RWPE1 (cell line): ENCODE data around the gene ST8SIA4.
"Not testable (repeated sequence)": the region's sequence is repeated elsewhere in the genome, so short reads cannot be mapped to it uniquely, and the experiment has no call there.

Source experiments
- CTCF ChIA-PET: fragments of 350-600 bp; sonication (Branson Sonifier 250); formaldehyde crosslinking; extraction: SDS; loops from one replicate; lab custom pipeline; 2021; lab: Yijun Ruan, JAX
- POLR2A ChIA-PET: fragments of 400-600 bp; formaldehyde crosslinking; extraction: SDS; loops from one replicate; lab custom pipeline; 2020; ENCODE audit warnings: antibody characterized with exemption; ENCODE audit not compliant: low non-redundant PET; lab: Yijun Ruan, JAX
- DNase-seq: peaks from one replicate; pipeline ENCODE4 v3.0.0; 2012; ENCODE audit warnings: low spot score
- H3K27ac ChIP-seq: fragments of 450-650 bp; 2 replicates; pipeline ENCODE4 v1.5.1; 2017
- TF ChIP-seq, protein P1 (sequence below): fragments of 450-650 bp; conservative IDR thresholded peaks from 2 replicates; pipeline ENCODE4 v1.5.1; 2017; ENCODE audit warnings: low read depth, mild to moderate bottlenecking

Gene ST8SIA4

DNA sequence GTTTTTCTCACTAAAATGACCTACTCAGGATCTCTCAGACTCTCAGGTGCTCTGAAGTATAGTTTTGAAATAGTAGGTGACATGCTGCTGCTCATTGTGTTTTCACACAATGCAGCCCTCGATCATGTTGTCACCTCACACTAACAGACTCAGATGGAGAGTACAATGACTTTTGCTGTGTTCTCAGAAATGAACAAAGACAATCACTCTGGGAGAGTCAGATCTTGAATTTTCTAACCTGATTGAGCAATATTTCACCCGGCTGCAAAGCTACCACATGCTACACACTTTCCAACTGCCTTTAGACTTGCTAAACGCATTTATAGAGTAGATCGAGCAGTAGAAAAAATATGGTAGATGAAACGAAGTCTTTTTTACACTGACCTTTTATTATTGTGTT, 113.4 kb downstream of the ST8SIA4 start:
- ChIA-PET POLR2A (no interaction called here), CTCF (interaction anchor here (0.5 to 1.0 kb wide), 2 partner anchors 12 to 422 kb away, joined by 3 read pairs; no protein-coding TSS in a partner anchor)
- no peak for DNase-seq
- H3K27ac ChIP-seq: no peak overlapping the region
- TF ChIP-seq, protein P1, sequence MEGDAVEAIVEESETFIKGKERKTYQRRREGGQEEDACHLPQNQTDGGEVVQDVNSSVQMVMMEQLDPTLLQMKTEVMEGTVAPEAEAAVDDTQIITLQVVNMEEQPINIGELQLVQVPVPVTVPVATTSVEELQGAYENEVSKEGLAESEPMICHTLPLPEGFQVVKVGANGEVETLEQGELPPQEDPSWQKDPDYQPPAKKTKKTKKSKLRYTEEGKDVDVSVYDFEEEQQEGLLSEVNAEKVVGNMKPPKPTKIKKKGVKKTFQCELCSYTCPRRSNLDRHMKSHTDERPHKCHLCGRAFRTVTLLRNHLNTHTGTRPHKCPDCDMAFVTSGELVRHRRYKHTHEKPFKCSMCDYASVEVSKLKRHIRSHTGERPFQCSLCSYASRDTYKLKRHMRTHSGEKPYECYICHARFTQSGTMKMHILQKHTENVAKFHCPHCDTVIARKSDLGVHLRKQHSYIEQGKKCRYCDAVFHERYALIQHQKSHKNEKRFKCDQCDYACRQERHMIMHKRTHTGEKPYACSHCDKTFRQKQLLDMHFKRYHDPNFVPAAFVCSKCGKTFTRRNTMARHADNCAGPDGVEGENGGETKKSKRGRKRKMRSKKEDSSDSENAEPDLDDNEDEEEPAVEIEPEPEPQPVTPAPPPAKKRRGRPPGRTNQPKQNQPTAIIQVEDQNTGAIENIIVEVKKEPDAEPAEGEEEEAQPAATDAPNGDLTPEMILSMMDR: no peak

DNA sequence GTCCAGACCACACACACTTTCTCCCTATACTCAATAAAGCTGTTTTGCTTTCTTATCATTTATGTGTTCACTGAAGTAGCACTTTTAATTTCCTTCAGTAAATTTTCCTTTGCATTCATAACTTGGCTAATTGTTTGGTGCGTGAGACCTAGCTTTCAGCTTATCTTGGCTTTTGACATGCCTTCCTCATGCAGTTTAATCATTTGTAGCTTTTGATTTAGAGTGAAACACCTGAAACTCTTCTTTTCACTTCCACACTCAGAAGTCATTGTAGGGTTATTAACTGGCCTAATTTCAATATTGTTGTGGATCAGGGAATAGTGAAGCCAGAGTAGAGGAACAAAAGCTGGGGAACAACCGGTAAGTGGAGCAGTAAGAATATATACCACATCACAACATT, 114.7 kb downstream of the ST8SIA4 start:
- ChIA-PET POLR2A (no interaction called here), CTCF (interaction anchor here (0.7 kb wide), 1 partner anchor 310 kb away, joined by 3 read pairs; no protein-coding TSS in a partner anchor)
- no peak overlapping the region for H3K27ac ChIP-seq
- TF ChIP-seq, protein P1: no peak
- DNase-seq: no peak

DNA sequence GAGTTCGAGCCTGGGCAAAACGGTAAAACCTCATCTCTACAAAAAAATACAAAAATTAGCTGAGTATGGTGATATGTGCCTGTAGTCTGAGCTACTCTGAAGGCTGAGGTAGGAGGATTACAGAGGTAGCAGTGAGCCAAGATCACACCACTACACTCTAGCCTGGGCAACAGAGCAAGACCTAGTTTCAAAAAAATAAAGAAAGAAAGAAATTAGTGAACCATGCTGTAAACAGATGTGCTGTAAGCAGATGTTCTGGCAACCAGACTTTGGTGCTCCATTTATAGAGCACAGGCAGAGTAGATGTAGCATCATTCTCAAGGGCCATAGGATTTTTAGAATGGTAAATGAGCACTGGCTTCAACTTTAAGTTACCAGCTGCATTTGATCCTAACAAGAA, 115.4 kb downstream of the ST8SIA4 start:
- CTCF ChIA-PET: no interaction called here
- POLR2A ChIA-PET: no interaction called here
- no peak for DNase-seq
- TF ChIP-seq, protein P1: no peak
- no peak overlapping the region for H3K27ac ChIP-seq

DNA sequence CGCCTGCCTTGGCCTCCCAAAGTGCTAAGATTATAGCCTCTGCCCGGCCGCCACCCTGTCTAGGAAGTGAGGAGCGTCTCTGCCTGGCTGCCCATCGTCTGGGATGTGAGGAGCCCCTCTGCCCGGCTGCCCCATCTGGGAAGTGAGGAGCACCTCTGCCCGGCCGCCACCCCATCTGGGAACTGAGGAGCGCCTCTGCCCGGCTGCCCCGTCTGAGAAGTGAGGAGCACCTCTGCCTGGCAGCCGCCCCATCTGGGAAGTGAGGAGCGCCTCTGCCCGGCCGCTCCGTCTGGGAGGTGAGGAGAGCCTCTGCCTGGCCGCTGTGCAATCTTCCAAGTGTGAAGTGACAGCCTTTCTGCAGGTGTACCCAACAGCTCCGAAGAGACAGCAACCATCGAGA, 117.5 kb downstream of the ST8SIA4 start:
- H3K27ac ChIP-seq, DNase-seq, POLR2A ChIA-PET: not testable (repeated sequence)
- CTCF ChIA-PET: interaction anchor here (0.6 kb wide), 1 partner anchor 131 kb away, joined by 3 read pairs; no protein-coding TSS in a partner anchor

DNA sequence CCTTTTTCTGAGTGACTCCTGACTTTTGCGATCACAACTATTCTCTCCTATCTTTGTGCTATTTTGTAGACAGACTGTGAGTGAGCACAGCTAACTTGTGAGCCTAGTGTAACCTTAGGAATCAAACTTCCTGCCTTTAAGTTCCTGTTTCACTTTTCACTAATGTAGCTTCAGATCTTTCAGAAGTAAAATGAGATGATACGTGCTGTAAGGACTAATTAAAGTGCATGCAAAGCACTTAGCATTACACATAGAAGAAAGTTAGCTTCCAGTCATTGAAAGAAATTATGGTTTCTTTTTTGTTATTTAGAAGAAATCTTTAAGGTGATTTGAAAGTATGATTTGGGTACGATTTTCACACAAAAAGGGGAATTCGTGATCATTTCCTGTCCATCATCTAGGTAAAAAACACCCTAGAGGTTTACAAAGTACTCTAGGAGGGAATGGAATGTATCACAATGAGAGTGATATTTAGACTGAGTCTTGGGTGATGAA, 122.7 kb downstream of the ST8SIA4 start:
- no peak overlapping the region for H3K27ac ChIP-seq
- ChIA-PET POLR2A (no interaction called here), CTCF (no interaction called here)
- TF ChIP-seq, protein P1: no peak
- no peak for DNase-seq

DNA sequence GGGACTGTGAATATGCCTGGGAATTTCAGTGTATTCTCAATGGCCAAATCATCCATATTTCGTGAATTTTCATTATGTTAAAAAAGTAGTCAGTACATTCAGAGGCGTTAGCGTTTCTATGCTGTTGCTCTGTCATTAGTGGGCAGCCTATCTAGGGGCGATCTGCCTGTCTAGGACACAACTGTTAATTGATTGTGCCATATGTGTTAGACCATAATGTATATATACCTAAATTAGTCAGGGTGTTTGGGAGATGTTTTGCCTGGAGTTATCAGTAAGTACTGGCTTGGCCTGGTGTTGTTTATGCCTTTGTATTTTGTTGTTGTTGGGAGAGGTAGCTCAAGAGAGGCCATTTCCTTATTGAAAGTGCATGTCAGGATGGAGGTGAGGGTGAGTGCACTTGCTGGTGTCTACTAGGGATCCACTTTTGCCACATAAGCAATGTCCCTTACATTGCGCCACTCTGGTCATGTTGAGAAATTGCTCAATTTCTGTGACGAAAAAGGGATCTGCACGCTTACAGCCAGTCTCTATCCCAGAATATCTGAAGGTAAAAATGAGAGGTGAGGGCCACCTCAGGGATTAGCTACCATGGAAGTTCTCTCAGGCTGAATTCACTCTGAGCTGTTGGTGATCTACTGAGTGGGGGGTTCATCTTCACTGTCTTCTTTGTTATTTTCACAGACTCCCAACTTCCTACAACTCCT, 123.3 kb downstream of the ST8SIA4 start:
- no peak for DNase-seq
- POLR2A ChIA-PET: no interaction called here
- TF ChIP-seq, protein P1: no peak
- H3K27ac ChIP-seq: no peak overlapping the region
- CTCF ChIA-PET: interaction anchor here (0.6 kb wide), 1 partner anchor 21 kb away, joined by 3 read pairs; no protein-coding TSS in a partner anchor

DNA sequence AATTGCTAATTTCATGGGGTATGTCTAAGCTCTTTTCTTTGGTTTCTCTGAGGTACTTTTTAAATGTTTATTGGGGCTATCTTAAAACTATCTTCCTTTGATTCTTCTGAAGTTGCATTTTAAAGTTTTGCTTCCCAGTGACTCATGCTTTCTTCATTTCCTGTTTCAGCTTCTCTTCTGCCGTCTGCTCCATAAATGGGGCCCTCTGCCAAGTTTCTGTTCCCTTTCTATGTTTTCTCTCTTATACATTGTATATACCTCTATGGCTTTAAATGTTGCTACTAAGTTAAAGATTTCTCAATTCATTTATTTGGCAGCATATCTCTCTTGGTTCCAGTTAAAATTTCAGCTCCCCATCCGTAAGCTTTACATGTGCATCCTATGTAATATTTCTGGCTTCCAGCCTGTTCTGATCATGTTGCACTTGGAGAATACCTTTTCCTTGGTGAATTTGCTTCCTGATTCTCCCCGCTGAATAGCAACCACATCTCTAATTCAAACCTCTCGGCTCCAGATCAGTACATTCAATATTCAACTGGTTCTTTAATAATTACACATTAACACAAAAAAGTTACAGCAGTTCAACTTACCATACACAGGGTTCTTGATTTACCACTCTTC, 125.3 kb downstream of the ST8SIA4 start:
- CTCF ChIA-PET: interaction anchor here (0.6 to 1.0 kb wide), 2 partner anchors 12 to 453 kb away, joined by 3 to 5 read pairs; no protein-coding TSS in a partner anchor
- TF ChIP-seq, protein P1: no peak
- H3K27ac ChIP-seq: no peak overlapping the region
- POLR2A ChIA-PET: no interaction called here
- peak; percentile 66 for DNase-seq
